NB4 (cell line): ENCODE measurements around the gene GABRB3.

Source experiments
- DNase-seq: peaks from one replicate; pipeline ENCODE4 v3.0.0; 2010; ENCODE audit warnings: low read depth
- H3K4me3 ChIP-seq: one replicate; pipeline ENCODE4 v1.5.1; 2011; ENCODE audit warnings: mild to moderate bottlenecking, low read depth, low read length, moderate library complexity
- MYC ChIP-seq: IDR thresholded peaks from 2 replicates; pipeline ENCODE4 v1.6.1; 2011; ENCODE audit warnings: low read depth, low read length
- POLR2A ChIP-seq: IDR thresholded peaks from 2 replicates; pipeline ENCODE4 v1.6.1; 2011; ENCODE audit warnings: mild to moderate bottlenecking; ENCODE audit not compliant: insufficient read length; ENCODE audit errors: extremely low read depth
- TF ChIP-seq, protein P1 (sequence below): IDR thresholded peaks from 2 replicates; pipeline ENCODE4 v1.6.1; 2011; ENCODE audit warnings: low read depth, low read length
- TF ChIP-seq, protein P2 (sequence below): IDR thresholded peaks from one replicate; pipeline ENCODE4 v1.5.1; 2012; ENCODE audit warnings: low read depth, low read length

Gene GABRB3

DNA sequence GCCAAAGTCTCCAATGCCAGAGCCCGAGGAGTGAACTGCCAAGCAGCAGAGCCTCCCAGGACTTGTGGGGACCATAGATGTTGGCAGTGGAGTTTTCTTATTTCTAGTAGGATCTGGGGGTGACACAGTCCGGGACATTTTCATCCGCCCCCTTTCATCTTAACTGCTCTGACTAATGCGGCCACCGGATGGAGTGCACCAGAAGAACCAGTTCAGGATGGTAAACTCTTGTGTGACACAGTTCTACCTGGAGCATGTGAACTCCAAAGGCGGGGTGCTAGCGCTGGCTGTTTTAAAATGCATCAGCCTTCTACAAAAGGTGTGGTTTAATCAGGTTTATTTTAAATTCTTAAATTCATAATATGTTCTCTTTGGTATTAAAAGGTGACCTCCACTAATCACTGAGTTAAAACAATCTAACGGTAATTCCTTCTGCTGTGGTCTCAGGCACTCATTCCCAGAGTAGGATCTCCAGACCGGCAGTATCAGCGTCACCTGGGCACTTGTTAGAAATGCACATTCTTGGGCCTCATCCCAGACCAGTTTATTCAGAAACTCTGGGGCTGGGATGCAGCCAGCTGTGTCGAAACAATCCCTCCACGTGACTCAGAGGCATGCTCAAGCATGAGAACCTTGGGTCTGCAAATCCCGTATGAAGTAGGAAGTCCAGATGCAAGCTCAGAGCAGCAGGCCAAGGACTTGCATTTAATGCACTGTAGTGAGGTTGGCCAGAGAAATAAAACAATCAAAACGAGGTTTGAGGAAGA is 105.5 kb downstream of the GABRB3 start:
- TF ChIP-seq, protein P1, sequence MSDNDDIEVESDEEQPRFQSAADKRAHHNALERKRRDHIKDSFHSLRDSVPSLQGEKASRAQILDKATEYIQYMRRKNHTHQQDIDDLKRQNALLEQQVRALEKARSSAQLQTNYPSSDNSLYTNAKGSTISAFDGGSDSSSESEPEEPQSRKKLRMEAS = no peak
- TF ChIP-seq, protein P2, sequence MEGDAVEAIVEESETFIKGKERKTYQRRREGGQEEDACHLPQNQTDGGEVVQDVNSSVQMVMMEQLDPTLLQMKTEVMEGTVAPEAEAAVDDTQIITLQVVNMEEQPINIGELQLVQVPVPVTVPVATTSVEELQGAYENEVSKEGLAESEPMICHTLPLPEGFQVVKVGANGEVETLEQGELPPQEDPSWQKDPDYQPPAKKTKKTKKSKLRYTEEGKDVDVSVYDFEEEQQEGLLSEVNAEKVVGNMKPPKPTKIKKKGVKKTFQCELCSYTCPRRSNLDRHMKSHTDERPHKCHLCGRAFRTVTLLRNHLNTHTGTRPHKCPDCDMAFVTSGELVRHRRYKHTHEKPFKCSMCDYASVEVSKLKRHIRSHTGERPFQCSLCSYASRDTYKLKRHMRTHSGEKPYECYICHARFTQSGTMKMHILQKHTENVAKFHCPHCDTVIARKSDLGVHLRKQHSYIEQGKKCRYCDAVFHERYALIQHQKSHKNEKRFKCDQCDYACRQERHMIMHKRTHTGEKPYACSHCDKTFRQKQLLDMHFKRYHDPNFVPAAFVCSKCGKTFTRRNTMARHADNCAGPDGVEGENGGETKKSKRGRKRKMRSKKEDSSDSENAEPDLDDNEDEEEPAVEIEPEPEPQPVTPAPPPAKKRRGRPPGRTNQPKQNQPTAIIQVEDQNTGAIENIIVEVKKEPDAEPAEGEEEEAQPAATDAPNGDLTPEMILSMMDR = no peak
- TF ChIP-seq MYC = no peak
- TF ChIP-seq POLR2A = no peak
- H3K4me3 ChIP-seq = no peak overlapping the region
- DNase-seq = no peak

DNA sequence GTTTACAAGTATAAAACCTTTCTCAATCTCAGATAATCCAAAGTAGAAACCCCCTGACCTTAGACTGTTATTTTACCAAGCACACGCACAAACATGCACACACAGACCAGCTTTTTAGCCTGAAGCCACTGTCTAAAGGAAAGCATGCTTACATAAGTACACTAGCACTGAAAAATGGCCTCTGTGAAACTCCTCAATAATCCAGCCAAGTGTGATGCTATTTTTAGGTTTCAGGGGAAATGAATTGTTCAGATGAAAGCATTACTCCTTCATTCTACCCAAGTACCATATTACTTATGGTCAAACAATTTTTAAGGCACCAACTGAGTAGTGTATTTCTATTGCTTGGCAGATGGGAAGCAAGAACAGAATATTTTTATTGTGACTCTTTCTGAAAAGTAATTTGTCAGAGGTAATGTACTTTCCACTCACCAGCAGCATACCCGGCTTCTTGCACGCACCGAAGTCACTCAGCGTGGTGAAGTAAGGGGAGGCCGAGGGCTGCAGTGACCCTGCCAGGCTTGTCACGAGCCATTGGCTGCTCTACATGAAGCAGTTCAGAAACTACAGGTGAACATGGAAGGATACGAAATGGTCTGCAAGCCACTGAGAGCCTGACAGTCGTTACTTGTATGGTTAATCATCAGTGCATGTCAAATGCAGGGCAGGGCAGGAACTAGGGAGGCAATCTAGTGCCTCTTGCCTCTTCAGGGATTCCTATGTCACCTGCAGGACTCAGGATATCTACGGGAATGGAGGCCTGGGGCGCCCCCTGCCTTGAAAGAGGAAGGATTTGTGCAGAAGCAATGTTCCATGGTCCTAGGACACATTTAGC is 106.7 kb downstream of the GABRB3 start:
- DNase-seq = peak; percentile 4
- TF ChIP-seq, protein P2 = no peak
- TF ChIP-seq, protein P1 = no peak
- TF ChIP-seq MYC = no peak
- TF ChIP-seq POLR2A = no peak
- H3K4me3 ChIP-seq = no peak overlapping the region

DNA sequence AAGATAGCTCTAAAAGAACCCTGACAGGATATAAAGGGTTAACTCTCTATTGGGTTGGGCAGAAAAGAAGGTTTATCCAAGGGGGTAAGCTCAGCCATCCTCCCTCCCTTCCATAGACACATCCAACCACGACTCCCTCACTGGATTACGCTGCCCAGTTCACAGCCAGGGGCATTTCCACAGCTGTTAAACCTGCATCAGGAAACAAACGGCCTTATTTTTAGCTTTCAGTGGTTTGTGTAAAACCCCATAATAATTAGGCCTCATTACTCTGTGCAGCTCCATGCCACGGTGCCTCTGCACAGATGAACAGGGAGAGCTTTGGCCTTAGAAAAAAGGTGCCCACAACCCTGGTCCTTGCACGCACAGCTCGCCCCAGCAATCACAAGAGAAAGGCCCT is 110.6 kb downstream of the GABRB3 start:
- TF ChIP-seq, protein P1 = no peak
- TF ChIP-seq MYC (no peak), POLR2A (no peak)
- TF ChIP-seq, protein P2 = no peak
- H3K4me3 ChIP-seq = no peak overlapping the region
- DNase-seq = no peak

DNA sequence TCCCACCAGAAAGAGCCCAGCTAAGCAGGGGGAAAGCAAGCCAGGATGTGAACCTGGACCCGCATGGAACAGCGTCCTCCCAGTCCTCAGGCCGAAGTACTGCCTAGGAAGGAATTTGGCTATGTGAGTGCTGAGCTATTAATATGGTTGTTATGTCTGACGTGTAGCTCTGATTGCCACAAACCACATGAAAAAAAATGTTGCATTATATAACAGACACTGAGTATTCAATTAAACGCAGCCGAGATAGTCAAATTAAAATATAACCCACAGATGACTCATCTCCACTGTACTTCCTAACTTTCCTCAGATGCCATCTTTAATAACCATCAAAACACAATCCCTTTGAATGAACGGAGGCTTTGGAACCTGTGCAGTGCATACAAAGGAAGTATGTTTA is 111.1 kb downstream of the GABRB3 start:
- no peak overlapping the region for H3K4me3 ChIP-seq
- peak; percentile 10 for DNase-seq
- no peak for TF ChIP-seq POLR2A
- TF ChIP-seq MYC = no peak
- TF ChIP-seq, protein P1 = no peak
- TF ChIP-seq, protein P2 = no peak

DNA sequence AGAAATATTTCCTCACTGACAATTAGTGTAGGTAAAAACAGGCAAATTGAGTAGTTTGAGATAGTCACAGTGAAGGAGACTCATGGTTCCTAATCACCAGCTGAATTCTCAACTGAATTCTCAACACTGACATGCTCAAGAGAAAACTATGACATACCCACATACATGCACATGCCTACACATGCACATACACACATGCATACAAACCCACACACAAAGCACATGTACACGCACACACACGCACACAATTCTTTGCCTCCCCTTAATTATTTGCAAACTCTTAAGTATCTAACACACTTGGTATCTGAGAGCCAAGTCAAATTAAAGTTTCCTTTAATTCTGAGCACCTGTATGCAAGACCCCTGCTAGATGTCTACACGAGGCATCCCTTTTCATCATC is 111.8 kb downstream of the GABRB3 start:
- TF ChIP-seq, protein P1 = no peak
- no peak for TF ChIP-seq POLR2A
- no peak for TF ChIP-seq MYC
- TF ChIP-seq, protein P2 = no peak
- H3K4me3 ChIP-seq = no peak overlapping the region
- DNase-seq = no peak
